GM19455 (cell line): ENCODE data around the gene OPRM1.
A peak's percentile ranks its signal among the peaks of the same experiment; 100 is the strongest.

Experiments
- ATAC-seq: cut with Tn5 transposase; IDR thresholded peaks from one replicate; pipeline ENCODE4 v1.9.1; 2021; ENCODE audit not compliant: unreplicated experiment

The OPRM1 gene

DNA sequence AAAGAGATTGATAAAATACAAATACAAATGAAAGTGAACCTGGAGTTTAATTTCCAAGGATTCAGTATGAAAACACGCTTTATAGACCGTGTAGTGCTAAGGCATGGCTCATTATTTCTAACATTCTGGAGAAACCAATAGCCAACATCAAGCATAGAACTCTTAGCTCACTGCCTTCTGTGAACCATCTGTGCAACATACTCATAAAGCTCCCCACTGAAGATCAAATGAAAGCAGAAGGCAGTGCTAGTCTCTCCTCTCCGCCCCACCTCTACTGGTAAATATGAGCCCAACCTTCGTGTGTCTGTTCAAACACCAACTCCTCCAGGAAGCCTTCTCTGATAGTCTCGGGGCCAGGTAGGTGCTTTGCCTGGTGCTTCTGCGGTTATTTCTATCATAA is 163.9 kb downstream of the OPRM1 start:
- no peak for ATAC-seq

DNA sequence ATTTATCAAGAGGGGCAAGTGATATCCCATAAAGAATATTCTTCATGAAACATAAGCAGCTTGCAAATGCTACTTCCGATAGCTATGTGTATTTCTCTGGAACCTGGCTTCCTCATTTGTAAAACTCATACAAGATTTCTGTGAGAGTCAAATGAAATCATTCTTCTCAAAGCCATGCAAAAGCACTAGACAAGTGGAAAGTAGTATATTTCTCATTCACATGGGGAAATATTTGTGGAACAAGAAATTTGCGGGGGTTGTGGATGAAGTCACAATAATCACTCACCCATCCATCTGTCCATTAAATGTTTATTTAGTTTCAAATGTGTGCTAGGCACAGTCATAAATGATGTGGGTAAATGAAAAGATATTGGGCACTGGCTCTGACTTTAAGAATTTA is 167.1 kb downstream of the OPRM1 start:
- no peak for ATAC-seq

DNA sequence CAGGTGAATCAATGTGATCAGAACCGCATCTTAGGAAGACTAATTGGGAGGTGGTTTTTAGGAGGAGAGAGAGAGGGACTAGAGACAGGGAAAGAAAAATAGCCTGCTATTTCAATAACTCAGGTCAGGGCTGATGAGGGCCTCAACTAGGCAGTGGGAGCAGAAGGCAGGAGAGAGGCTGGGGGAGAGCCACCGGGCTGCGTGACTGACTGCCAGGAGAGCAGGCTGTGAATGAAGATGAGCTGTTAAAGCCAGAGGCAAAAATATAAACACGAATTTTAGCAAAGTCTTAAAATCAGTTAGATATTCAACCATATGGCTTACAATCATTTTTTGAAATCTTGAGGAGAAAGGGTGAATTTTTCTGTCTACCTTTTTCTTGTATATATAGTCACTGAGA is 168.0 kb downstream of the OPRM1 start:
- ATAC-seq = no peak

DNA sequence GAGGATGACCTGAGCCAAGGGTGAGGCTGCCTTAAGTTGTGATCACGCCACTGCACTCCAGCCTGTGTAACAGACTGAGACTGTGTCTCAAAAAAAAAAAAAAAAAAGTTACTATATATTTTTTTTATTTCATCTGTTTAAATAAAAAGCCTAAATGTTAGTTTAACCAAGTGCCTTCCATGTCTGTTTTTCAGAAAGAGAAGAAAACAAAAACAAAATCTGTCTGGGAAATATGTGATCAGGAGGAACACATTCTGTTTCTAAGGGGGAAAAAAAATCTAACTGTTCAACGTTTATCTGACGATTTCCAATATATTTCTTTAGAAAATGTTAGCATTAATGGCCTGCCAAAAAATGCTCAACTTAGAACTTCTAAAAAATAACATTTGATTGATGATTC is 170.5 kb downstream of the OPRM1 start:
- no peak for ATAC-seq

DNA sequence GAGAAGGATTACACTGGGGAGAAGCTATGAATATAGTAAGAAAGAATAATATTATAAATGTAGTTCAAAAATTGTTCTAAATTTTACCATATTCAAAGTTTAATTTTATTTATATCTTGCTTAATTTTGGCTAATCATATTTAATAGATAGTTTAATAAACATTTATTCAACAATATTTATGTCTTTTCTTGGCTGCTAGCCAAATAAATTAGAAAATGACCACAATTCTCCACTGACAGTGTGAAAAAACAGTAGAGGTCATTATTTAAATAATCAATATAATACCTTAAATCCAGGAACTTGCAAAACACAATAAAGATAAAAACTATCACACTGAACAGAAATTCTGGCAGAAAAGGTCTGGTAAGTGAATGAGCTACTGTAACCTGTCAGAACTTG is 171.6 kb downstream of the OPRM1 start:
- no peak for ATAC-seq

DNA sequence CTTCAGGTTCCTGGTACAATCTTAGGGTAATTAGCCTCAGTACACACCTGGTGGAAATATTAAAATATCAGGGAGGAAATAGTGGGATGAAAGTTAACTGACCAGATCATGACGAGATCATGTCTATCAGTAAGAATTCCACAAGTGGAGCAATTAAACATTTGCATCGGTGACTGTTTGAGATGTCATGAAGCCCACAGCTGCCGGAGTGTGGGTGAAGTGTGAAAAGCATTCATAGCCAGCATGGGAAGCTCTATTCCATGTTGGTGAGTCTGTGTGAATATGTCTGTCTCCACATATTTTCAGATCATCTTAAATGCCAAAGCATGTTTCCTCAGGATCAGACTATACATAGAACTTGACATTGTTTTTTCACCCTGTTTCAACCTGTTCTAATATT is 174.7 kb downstream of the OPRM1 start:
- no peak for ATAC-seq

DNA sequence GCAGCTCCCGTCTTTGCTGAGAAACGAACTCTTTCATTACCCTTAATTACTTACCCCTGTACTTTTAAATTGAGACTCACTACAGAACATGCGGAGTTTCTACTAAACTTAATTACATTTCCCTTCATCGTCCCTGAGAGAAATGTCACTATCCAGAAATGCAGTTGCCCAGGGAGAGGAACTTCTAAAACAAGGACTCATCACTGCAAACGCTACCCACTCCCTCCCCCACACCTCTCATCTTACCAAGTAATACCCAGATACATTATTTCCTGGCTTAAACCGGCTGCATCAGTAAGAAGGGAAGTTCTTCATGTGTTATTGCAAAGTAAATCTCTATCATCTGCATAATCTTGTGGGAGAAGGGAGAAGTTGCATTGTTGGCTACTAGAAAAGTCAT is 179.3 kb downstream of the OPRM1 start:
- ATAC-seq = no peak

DNA sequence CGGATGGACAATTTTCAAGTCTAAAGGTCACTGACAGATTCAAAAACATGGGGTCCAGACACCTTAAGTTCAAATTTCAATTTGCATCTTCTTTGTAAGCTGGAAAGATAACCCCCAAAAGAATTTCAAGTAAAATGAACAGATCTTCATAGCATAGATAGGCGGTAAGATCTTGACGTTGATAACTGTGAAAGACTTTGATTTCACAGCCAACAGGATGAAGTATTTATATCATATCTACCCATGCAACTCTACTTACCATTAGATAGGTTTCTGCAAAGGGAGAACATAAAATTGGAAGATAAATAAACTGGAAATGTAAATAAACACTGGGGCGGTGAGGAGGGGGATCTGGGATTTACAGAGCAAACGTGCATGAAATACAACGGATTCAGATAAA is 179.7 kb downstream of the OPRM1 start:
- no peak for ATAC-seq

DNA sequence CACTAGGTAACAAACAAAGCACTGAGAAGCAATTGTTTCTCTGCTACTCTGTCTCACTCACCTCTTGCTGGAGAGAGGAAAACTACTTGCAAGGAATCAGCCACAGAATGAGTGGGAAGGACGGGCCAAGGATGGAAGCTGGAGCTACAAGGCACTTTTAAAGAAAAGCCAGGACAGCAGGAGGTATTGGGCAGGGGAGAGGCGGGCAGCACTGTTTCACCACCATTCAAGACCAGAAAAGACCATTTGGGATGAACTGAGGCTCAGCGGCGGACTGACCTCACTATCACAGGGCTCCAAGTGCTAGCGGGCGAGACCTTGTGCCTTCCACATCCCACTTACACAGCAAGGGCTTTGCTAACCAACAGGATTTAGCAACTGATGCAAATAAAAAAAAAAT is 180.2 kb downstream of the OPRM1 start:
- ATAC-seq = no peak

DNA sequence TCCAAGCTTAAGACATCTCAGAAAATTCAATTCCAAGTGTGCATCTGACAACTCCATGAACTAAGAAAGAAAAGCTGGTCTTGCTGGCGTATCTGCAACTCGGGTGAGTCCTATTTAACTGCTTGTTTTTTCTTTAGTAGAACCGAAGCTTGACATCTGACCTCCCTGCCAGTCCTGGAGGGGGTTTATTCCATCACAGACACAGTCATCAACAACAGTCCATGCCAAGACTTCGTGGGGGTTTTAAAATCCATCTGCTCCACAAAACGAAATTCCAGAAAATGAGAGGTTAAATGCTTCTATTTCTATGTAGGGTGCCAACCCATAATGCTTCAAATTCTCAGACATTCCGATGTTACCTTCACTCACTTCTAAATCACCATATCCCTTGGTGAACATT is 183.7 kb downstream of the OPRM1 start:
- ATAC-seq = no peak

DNA sequence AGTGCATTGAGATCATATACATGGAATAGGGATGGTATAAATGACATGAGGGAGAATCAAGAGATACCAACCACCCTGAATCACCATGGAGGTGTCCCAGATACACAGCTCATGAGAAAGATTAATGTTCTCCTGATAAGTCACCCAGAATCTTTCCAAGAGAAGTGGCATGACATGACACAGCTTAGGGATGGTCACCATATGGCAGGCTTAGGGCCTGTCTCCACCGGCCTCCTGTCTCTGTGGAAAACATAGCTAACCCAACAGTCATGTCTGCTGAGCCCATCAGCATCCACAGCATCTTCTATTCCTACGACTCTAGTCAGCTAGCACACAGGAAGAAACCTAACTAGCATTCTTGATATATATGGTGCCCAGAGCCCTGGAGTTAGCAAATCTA is 184.3 kb downstream of the OPRM1 start:
- no peak for ATAC-seq

DNA sequence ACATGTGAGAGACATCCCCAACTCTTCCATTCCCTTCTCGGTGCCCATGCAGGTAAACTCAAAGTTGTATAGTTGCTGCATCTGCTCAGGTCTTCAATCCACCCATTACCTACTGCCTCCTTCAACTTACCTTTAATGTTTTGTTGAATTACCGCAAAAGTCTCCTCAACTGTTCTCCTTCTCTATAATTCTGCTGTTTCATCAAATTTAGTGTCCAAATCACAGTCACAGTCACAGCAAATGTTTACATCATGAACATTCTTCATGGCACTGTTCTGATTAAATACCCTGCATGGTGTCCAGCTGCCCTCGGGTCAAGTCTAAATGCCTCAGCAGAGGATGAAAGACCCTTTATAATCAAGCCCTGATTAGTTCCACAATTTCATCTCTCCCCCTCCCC is 187.4 kb downstream of the OPRM1 start:
- ATAC-seq = no peak

DNA sequence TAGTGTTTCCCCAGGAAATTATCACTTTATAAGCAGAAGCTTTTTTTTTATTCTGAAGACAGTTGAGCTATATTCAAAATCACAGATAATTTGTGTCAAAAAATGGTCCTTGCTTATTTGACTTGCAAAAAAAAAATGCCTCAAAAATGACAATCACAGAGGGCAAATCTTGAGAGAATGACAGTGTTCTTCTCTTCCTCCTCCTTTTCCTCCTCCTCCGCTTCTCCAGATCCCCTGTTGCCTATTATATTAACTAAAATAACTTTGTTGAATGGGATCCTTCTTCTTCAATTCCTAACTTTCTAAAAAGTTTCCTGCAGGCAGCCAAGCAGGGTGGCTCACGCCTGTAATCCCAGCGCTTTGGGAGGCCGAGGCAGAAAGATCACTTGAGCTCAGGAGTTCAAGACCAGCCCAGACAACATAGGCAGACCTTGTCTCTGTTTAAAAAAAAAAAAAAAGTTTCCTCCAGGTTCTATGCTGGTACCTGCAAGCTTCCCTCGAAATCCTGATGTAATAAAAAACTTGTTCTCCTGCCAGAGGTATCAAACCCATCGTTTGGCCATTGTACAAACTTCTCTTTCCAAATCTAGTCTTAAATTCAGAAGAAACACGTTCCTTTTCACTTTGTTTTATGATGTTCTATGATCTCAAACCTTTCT is 189.0 kb downstream of the OPRM1 start:
- no peak for ATAC-seq

DNA sequence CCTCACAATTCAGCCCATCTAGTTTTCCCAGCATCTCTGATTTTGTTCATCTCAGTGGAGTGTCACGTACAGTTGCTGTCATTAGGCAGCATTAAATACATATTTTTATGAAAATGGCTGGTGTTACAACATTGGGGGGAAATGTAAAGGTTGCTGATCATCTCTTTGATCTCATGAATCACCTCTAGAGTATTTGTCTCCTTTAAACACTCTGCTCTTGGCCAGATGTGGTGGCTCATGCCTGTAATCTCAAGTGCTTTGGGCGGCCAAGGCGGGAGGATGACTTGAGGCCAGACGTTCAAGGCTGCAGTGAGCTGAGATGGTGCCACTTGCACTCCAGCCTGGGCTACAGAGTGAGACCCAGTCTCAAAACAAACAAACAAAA is 189.5 kb downstream of the OPRM1 start:
- no peak for ATAC-seq

DNA sequence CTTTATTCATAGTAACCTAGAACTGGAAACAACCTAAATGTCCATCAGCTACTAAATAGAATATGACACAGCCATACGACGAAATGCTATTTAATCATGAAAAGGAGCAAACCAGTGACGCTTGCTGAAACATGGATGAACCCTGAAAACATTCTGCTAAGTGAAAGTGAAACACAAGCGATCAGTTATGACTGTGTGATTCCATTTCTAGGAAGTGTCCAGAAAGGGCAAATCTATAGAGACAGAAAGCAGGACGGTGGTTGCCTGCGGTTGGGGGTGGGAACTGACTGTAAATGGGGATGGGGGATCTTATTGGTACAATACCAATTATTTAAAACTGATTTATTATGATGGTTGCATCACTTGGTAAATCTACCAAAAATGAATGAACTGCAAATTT is 190.7 kb downstream of the OPRM1 start:
- ATAC-seq = peak; percentile 76

DNA sequence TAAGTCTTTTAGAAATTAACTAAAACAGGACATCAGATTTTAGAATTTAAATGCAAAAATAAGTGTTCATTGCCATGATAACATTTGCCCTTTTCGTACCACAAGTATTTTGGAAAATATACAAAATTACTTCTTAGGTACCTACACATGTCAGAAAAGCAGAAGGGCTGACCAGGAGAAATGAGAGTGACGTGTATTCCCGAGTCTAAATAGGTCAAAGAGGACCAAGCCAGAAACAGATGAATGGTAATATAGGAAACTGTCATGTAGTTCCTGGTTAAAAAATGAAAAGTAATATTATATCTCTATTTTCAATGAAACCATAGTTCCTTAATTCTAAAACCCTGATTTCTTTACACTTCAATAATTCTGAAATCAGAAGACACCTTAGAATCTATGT is 191.4 kb downstream of the OPRM1 start:
- no peak for ATAC-seq

DNA sequence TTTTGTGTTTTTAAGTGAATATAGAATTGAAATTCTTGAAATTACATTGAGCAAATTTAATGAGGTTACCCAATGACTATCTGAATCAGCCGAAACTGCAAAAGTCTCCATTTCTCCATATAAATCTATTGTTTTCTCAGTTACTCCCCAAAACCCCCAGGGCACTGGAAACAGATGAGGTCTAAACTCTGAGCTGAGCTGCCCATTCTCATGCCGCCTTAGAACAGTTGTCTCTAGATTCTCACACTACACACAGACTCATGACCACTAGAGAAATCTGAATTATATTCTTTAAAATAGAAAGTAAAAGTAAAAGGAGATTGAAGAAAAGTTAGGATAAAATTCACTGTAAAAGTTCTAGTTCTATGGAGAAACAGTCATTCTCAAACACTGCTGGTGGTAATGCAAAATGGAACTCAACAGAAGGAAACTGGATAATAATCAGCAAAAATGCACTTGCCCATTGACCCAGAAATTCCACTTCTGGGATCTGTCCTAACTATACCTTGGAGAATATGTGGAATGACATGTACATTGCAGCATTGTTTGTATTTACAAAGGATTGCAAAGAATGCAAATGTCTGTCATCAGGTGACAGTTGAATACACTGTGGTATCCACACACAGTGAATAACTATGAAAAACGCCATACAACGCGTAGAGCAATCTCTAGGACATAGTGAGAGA is 192.0 kb downstream of the OPRM1 start:
- no peak for ATAC-seq

DNA sequence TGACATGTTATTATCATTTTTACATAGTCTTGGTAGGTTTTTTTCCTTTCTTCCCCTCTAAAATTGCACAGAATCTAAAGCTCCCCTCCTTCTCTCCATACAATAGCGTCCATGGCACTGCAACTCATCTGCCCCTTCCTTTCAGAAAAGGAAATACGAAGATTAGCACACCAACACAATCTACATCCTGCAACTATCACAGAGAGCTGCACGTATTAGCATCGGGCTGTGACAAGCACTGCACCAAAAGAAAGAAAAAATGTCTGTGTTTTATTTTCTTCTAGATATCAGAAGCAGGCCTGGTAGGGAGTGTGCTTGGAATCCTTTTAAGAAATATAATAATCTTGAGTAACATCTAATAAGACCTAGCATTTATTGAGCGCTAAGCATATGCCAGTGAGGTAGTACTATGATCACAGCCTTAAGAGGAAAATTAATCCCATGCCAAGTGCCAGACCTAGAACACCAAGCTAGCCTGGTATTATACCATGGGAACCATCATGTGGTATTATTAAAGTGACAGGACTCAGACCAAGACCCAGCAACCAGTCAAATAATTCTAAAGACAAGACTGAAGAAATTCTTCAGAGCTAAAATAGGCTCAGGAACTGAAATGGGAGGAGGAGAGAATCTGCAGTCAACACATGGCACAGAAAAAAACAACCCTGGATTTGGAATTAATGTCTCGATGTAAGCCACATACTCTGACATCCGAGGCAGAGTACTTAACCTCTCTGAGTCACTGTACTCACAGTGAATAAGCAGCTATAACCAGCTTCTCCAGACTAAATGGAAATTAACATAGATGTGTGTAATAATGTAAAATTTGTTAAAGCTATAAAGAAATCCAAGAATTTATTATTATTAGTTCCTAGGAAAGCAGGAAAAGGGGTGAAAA is 193.2 kb downstream of the OPRM1 start:
- ATAC-seq = no peak

DNA sequence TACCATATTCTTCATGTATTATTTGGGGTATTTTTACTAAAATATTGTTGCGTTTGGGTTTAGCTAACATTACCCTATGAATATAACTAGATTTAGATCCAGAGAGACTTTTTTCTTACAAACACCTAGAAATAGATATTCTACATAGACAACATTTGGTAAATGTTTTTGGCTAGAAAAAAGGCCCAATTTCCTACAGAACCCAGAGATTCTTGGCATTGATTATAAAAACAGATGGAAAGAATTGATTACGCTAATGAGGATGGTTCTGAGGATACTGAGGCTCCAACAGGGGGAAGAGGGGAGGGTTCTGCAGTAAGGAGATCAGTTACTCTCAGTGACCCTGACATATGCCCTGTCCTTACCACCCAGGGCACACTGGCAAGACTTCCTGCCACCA is 194.3 kb downstream of the OPRM1 start:
- no peak for ATAC-seq

DNA sequence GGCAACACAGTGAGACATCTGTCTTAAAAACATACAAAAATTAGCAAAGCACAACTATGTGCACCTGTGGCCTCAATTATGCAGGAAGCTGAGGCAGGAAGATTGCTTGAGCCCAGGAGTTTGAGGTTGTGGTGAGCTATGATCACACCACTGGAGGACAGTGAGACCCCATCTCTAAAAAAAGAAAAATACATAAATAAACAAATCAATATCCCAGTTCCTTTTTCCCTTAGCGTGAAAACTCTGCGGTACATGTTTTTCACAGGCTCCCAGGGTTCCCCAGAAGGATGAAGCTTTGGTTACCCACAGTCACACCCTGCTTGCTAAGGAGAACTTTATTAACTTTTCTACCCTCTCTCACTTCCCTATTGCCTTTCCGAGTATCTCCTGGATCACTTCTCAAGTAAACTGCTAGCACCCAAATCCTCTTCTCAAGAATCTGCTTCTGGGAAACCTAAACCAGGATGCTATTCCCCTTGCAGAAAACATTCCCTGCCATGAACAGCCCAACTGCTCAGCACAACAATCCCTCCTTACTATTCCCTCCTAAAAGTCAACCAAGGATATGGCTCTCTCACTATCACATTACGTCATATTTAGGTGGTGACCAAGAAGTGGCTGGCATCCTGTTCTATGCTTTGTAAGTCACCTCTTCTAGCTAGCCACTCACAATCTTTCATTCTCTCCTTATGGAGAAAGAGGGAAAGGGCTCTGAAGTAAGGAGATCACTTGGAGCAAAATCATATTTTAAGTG is 195.2 kb downstream of the OPRM1 start:
- ATAC-seq = peak; percentile 51

DNA sequence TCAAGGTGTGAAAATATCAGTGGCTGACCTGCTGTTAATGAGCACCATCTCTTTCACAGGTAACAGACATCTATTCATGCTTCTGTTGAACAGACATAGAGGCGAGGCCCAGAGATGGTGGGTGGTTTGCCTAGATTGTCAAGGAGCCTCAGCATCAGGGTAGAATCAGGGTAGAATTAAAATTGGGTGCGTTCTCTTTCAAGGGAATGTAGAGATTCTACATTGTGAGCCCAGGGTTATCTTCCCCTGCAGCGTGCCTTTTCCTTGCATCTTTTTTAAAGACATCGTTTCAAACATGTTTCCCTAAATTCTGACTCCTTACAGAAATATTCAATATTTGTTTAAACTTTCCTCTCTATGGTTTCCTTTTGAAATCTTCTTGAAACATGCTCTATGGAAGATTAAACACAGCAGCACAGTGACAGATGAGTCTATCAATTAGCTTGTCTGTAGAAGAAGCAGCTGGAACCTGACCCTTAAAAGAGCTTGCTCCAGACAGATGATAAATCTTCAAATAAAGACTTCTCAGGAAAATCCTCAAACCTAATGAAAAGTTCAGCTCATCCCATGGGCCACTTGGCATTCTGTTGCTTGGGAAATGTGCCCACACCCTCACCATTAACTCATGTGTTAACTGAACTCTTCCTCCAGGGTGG is 197.7 kb downstream of the OPRM1 start:
- ATAC-seq = no peak
